EH (cell line): ENCODE data around the gene FXYD2.

Source experiments
- DNase-seq: peaks from one replicate; pipeline ENCODE4 v3.0.0-alpha.2; 2015; ENCODE audit warnings: low read depth

FXYD2 gene

DNA sequence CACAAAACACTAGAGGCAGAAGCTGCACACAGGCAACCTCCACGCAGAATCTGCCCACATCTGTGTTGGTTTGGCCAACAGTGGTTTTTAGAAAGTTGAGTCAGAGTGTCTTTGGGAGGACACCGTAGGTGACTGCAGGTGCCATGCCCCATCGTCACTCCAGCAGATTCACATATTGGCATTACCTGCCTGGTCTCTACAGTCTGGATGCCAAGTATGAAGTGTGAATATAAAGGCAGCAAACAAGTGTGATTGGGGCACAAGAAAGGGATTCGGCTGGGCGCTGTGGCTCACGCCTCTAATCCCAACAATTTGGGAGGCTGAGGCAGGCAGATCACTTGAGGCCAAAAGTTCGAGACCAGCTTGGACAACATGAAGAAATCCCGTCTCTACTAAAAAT lies 11.0 kb upstream of the FXYD2 start:
- no peak for DNase-seq

GRCh38 chr11:117834838-117835443 lies 10.4 kb upstream of the FXYD2 start:
- no peak for DNase-seq

GRCh38 chr11:117834068-117834810 lies 9.7 kb upstream of the FXYD2 start:
- no peak for DNase-seq

- DNase-seq = no peak
These were observed 8.9 kb upstream of the FXYD2 start for GRCh38 chr11:117833401-117833891.

- DNase-seq = no peak
These were observed 8.0 kb upstream of the FXYD2 start for GRCh38 chr11:117832511-117832910.

- no peak for DNase-seq
These were observed 7.3 kb upstream of the FXYD2 start for GRCh38 chr11:117831661-117832415.

DNA sequence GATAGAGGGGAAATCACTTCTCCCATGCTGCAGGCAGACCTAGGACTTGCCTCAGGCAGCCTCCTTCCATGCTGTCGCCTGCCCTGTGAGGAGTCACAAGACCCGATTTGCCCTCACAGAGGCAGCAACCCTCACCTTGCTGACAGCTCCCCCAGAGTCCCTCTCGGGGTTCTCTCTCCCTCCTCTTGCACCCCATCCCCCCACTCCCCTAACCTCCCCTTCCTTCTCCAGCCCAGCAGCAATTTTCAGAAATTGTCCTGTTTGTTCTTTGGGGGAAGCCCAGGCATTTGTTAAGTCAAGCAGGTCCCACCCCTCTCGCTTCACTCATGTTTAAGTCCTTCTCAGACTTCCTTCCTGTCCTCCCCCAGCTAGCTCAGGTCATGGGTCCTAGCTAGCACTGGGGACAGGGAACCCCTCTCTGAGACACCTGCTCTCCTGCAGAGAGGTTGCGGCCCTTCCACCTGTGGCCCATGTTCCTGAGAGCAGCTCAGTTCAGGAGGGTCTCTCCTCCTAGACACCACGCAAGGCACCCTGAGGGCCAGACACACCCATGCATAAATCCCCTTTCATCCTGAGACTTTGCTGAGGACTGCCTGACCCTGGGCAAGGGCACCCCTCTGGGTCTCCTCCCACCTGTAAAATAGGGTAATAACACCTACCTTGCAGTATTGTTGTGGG lies 6.3 kb upstream of the FXYD2 start:
- DNase-seq = no peak

GRCh38 chr11:117830072-117830471 lies 5.5 kb upstream of the FXYD2 start:
- no peak for DNase-seq

- DNase-seq = no peak
These were observed 4.8 kb upstream of the FXYD2 start for GRCh38 chr11:117829369-117829725.

DNA sequence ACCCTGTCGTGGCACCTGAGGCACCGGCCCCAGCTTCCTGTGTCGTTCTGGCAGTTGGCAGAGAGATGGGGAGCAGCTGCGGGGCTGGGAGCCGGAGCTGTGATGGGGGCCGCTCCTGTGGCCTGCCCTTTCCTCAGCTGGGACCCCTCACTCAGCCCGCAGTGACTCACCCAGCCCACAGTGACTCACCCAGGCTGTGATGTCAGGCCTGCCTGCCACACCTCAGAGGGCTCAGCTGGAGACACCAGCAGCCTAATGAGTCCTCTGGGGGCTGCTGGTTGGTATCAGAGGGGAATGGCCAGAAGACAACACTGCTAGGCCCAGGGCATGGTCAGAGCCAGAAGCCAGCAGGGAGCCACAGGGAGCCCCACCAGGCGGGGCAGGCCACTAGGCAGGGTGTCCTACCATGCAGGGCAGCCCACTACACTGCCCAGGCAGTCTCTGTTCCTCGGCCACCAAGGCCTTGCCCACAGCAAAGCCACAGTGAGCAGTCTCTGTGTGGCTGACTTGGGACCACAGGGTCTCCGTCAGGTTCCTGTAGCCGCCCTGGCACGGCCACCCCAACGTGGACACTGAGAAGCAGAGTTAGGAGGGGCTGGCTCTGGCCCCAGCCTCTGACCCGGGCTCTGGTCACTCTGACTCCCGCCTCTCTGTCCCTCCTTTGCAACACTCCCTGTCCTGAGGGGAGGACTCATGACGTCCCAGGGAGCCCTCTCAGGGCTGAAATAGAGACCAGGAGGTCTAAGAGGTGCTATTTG lies 4.2 kb upstream of the FXYD2 start:
- peak; percentile 32 for DNase-seq

GRCh38 chr11:117827521-117828511 lies 3.3 kb upstream of the FXYD2 start:
- no peak for DNase-seq

DNA sequence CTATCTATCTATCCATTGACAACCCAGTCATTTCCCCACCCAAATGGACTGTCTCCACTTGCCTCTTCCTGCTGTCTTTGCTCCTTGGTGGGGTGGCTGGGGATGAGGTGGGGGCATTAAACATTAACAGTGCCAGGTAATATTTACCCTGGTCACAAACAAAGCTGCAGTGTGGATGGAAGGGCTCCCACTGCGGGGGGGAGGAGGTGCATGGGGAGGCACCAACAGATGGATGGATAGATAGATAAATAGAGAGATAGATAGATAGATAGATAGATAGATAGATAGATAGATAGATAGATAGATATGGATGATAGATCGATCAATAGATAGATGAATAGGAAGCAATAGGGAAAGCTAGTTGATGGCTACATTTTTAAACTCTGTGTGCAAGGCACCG lies 2.3 kb upstream of the FXYD2 start:
- no peak for DNase-seq

- DNase-seq = no peak
These were observed 1.6 kb upstream of the FXYD2 start for GRCh38 chr11:117826190-117826570.

DNA sequence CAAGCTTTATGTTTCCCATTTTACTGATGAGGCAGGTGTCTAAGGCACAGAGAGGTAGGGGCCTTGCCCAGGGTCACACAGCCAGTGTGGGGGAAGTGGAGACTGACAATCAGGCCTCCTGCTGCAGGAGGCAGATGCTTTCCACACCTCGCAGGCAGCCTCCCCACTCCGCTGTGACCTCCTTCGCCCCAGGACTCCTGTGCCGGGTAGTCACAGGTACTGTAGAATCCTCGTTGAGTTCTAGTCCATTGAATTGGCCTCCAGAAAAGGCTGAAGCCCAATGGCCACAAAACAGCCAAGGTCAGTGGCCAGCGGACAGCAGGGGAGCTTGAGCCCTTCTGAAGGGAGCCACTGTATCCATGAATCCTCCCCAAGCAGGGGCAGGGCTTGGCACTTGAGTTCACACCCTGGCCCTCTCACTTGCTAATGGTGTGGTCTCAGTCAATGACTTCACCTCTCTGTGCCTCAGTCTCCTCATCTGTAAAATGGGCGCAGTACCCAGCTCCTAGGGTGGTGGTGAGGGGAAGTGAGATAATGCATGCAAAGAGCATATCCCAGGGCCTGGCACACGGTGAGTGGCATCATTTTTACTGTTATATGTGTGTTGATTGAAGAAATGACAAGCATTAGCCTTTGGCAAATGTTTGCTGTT lies 1.1 kb upstream of the FXYD2 start:
- no peak for DNase-seq

- DNase-seq = no peak
These were observed 561 bp downstream of the FXYD2 start for GRCh38 chr11:117823946-117824420.

DNA sequence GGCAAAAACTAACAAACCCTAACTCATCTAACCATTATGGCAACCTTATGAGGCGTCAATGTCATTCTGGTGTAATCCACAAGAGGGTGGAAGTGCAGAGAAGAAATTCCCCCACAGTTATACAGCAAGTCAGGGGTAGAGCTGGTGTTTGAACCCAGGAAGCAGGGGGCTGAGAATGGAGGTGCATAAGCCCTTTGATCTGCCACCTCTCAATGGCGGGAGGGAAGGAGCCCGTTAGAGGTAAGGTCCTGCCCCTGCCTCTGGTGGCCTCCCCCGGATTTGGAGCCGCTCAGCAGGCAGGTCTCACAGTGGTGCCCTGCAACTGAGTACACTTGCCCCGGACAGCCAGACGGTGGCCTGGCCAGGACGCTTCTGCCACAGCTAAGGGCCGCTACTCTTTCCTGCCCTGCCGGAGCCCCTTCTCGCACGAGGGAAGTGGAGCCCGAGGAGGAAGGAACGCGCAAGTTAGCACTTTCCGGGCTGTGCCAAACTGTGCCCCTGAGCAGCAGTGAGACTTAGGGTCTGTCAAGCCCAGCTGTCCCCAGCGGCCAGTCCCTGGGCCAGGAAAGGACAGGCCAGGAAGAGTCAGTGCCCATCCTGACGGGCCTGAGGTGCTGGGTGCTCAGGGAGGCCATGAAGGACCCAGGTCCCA lies 1.1 kb downstream of the FXYD2 start:
- DNase-seq = no peak

GRCh38 chr11:117822074-117823033 lies 2.2 kb downstream of the FXYD2 start:
- DNase-seq = no peak

DNA sequence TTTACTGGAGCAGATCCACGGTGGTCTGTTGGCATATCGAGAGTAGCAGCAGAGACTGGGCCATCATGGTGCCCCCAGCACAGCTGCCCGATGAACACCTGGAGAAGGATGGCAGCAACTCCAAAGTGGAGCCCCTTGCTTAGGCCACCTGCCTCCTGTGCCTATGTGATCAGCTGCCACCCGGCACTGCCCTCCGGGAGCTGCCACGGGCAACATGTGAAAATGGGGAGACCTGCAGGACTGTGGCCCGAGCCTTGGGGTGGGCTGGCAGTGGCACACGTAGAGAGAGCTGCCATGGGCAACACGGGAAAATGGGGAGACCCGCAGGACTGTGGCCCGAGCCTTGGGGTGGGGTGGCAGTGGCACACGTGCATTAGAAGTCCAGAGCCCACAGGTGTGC lies 3.1 kb downstream of the FXYD2 start:
- DNase-seq = no peak
